ENCODE measurements around the gene DPEP1.
"Not testable (repeated sequence)": the region's sequence is repeated elsewhere in the genome, so short reads cannot be mapped to it uniquely, and the experiment has no call there.

Gene DPEP1

DNA sequence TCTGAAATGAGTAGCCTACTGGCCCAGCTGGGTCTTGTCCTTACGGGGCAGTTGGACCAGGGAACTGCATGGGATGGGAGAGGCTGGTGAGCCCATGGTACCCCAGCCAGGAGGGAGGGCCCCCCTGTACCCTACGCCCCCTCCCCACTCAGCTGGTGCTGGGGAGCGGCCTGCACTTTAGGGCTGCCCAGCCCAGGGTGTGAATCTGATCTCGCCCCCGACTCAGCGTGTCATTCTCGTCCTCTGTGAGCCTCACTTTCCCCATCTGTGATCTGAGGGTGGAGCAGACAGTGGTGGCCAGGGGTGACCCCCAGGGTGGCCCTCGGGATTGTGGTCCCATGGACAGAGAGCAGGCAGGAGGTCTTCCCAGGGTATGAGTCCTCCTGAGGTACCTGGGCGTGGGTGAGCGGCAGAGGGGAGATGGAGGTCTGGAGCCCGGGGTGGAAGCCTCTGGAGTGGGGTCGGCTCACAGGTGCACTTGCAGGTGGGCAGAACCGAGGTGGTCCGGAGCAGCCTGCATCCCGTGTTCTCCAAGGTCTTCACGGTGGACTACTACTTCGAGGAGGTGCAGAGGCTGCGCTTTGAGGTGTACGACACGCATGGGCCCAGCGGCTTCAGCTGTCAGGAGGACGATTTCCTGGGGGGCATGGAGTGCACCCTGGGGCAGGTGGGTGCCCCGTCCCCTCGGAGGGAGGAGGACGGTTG is 36.2 kb upstream of the DPEP1 start:
- DNase-seq, result no peak

DNA sequence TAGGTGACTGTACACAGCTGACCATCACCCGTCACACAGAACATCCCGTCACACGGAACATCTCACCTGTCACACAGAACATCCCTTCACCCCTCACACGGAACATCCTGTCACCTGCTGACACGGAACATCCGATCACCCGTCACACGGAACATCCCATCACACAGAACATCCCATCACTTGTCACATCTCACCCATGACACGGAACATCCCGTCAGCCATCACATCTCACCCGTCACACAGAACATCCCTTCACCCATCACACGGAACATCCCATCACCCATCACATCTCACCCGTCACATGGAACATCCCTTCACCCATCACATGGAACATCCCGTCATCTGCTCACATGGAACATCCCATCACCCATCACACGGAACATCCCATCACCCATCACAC is 34.1 kb upstream of the DPEP1 start:
- no peak for DNase-seq

DNA sequence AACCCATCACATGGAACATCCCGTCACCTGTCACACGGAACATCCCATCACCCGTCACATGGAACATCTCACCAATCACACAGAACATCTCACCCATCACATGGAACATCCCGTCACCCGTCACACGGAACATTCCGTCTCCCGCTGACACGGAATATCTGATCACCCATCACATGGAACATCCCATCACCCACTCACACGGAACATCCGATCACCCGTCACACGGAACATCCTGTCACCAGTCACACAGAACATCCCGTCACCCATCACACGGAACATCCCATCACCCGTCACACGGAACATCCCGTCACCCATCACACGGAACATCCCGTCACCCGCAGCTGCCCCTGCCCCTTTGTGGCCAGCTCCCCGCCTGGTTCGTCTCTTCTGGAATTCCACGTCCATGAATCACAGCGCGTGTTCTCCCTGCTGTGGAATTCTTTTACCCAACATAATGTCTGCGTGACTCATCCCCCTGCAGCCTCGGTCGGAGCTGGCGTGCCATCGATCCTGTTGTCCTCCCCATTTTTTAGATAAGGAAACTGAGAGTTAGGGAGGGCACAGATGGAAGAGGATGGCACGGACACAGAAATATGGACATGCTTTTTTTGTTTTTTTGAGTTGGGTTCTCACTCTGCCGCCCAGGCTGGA is 32.3 kb upstream of the DPEP1 start:
- DNase-seq, result no peak

DNA sequence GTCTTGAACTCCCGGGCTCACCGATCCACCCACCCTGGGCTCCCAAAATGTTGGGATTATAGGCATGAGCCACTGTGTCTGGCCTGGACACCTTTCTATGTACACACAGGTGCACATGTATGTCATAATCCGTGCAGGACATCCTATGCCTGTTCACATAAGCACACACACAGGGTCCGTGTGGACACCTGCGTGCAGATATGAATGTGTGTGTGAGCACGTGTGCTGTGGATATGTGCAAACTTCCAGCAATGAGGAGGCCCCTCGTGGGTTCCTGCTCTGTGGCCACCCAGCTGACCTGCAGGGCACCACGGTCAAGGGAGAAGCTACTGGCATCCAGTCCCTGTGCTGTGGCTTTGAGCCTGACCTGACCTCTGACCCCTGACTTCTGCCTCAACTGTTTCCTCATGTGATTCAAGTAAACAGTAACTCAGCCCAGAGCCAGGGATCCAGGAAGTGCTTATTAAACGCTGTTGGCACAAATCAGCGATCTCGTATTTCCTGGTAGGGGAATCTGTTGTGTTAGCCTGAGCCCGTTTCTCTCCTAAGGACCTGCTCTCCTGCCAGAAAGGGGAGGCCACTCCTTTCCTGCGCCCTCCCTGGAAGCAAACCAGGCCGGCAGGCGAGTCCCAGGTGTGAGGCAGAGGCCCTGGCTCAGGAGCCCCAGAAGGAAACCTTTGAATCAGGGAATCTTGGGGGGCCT is 31.4 kb upstream of the DPEP1 start:
- DNase-seq, result no peak

DNA sequence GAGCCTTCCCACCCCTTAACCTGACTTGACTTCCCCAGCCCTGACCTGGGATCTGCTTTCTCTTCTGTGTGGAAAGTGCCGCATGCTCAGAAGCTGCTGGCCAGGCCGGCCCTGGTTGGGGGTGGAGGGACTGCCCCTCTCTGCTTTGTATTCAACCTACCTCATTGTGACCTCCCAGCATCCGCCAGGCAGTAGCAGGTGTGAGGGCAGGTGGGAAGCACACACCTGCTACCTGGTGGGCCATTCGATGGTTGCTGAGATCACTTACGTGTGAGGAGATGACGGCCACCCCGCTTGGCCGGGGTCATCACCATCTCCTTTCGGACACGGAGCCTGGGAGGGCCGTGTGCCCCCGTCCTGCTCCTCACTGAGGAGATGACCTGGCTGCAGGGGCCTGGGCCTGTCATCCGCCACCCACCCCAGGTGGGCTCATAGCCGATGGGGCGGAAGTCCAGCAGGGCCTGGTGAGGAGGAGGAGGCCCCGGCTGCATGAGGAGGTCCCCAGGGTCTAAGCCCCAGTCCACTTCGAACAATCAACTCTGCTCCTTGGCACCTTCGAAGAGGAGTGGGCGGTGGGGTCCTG is 30.7 kb upstream of the DPEP1 start:
- DNase-seq, result no peak

DNA sequence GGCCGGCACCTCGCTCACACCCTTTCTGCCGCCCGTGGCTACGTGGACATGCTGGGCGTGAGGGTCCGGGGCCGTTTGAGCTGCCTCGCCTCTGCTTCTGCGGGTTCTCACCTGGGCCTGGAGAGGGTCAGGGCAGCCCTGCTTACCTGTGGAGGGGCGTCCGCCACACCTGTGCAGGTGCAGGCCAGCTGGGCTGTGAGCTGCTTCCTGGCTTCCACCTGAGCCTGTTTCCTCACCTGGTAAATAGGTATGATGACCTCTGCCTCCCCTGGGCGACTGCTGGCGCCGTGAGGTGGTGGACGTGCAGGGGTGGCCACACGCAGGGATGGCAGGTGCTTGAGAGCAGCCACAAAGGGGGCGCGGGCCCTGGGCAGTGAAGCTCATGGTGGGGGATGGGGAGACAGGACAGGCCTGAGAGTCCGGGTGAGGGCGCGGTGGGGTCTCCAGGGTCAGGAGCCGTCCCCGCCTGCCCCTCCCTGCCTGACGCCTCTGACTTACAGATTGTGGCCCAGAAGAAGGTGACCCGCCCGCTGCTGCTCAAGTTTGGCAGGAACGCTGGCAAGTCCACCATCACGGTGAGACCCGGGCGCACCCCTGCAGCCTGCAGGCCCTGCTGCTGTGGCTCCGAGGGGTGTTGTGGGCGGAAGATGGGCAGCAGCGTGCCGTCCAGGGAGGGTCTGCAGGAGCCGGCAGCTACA is 30.1 kb upstream of the DPEP1 start:
- DNase-seq, result no peak

DNA sequence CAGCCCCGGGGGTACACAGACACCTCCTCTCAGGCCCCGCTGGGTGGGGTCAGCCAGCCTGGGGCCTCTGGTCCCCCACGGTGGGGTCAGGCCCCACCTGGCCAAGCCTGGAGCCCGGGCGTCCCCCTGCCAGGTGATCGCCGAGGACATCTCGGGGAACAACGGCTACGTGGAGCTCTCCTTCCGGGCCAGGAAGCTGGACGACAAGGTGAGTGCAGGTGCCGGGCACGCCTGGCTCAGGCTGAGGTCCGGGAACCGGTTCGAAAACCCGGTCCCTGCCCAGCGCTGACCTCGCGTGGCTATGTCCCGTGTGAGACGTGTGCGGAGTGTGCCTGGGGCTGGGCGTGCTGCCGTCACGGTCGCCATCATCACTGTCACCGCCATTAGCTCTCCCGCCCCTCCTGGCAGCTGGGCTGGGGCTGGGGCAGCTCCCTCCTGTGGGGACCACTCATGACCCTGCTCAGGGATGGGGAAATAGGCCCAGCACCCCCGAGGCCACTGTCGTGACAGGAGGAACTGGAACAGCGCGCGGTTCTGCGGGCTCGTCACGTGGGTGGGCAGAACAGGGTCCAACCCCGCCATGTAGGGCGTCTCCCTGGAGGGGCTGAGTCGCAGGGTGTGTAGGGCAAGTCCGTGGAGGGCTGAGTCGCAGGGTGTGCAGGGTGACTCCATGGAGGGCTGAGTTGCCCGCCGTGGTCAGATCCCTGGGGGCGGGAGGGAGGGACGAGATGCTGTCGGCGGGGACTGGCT is 29.4 kb upstream of the DPEP1 start:
- no peak for DNase-seq

DNA sequence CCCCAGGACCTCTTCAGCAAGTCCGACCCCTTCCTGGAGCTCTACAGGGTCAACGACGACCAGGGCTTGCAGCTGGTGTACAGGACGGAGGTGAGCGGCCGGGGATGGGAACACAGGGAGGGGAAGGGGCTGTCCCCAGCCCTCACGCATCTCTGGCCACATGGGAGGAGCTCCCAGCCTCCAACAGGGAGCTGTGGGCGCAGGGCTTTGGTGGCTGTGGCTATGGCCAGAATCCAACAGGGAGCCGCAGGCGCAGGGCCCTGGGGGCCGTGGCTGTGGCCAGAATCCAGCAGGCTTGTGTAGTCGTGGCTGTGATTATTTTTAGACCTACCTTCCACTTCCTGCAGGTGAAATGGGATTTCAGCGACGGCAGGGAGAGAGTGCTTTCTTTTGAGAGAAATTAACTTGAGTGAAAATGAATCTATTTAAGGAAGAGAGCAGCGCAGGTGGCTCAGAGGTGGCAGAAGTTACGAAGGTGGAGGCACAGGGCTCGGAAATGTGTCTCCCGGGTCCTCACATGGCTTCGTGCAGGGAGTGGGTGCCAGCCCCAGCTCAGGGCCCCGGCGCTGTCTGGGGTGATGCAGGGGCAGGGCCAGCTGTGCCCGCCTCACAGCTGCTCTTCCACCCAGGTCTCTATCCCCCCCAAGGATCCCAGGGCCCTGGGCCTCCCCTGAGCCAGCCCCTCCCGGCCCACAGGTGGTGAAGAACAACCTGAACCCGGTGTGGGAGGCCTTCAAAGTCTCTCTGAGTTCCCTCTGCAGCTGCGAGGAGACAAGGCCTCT is 28.5 kb upstream of the DPEP1 start:
- DNase-seq, result no peak

DNA sequence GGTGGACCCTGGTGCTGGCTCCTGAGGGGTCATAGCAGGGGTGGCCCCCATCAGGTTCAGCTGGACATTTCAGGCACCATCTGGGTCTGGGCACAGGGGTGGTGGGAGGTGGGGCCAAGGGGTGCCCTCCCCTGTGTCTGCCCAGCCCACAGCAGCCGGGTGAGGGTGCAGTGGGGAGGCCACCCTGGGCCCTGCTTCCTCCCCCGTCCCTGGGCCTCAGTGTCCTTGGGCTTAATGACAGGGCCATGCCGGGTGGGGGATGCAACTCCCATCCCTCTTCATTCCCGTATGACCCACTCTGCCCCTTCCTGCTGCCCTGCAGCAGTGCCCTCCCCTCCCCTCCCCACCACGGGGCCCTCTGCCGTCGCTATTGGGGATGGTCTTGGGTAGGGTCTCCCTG is 27.2 kb upstream of the DPEP1 start:
- no peak for DNase-seq

DNA sequence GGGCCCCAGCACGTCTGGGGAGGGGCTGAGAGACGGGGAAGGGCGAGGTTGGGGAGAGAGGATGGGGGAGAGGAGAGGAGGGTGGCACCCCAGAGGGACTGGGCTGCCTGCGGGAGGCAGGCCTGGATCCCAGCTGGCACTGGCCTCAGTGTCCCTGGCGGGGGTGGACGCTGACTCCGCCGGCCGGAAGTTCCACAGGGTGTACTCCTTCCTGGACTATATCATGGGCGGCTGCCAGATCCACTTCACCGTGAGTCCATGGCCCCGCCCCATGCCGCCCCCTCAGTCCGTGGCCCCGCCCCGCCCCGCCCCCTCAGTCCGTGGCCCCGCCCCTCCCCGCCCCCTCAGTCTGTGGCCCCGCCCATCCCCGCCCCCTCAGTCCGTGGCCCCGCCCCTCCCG is 26.6 kb upstream of the DPEP1 start:
- peak in 1 of 56 donors; percentile 28 for DNase-seq

DNA sequence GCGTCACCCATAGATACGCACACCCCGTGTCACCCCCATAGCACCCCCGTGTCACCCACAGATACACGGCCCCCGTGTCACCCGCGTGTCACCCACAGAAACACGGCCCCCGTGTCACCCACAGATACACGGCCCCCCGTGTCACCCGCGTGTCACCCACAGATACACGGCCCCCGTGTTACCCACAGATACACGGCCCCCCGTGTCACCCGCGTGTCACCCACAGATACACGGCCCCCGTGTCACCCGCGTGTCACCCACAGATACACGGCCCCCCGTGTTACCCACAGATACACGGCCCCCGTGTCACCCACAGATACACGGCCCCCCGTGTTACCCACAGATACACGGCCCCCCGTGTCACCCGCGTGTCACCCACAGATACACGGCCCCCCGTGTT is 25.8 kb upstream of the DPEP1 start:
- not testable (repeated sequence) for DNase-seq

DNA sequence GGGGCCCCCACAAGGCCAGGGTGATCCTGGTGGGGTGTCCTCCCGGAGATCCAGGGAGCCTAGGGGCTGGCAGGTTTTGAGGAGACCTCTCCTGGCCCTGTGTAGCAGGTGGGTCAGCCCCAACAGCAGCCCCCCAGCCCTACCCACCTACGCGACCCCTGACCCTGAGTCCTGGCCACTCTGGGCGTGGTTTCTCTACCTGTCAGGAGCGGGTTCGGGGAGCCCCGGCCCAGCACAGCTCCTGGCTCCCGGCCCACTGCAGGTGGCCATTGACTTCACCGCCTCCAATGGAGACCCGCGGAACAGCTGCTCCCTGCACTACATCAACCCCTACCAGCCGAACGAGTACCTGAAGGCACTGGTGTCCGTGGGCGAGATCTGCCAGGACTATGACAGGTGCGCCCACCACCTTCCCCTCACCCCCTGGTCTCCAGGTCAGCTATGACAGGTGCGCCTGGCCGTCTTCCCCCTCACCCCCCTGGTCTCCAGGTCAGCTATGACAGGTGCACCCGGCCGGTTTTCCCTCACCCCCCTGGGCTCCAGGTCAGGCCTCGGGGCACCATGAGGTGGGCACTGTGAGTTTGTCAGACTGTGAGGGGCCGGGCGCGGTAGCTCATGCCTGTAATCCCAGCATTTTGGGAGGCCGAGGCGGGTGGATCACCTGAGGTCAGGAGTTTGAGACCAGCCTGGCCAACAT is 24.9 kb upstream of the DPEP1 start:
- DNase-seq, result no peak

DNA sequence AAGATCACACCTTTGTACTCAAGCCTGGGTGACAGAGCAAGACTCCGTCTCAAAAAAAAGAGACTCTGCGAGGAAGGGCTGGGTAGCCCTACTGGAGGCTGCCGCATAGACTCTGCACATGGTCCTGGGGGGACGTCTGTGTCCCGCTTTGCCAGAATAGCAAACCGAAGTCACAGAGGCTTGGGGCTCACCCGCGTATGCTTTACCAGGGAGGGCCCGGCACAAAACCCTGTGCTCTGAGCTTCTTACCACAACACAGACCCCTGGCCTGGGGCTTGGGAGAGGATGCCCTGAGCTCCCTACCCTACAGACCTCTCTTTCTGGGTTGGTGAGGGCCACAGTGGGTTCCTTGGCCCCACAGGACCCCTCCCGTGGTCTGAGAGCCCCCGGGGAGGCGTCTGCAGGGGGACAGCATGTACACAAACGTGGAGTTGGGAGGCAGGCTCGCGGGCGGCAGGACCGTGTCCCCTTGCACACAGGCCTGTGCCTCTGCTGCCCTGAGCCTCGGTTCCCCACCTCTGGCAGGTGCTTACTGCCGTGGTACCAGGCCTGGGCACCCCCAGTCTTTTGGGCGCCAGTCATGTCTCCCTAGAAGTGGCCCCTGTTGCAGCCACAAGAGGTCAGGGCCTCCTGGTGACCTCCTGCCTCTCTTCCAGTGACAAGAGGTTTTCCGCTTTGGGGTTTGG is 24.1 kb upstream of the DPEP1 start:
- no peak for DNase-seq

DNA sequence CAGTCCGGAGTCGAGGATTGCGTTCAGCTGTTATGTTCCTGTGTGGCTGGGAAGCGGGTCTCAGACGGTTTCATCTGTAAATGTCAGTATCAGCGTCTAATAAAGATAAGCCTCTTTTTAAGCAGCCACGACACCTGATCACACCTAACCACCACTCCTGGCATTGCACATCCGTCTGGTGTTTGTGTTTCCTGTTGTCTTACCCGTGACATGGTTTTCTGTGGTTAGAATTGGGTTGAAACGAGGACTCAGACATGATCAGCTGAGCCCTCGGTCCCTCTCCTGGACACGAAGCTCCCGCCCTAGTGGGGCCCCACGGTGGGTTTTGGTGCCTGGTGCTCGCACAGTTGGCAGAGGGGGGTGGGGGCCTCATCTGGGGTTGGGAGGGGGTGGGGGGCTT is 19.6 kb upstream of the DPEP1 start:
- no peak for DNase-seq

DNA sequence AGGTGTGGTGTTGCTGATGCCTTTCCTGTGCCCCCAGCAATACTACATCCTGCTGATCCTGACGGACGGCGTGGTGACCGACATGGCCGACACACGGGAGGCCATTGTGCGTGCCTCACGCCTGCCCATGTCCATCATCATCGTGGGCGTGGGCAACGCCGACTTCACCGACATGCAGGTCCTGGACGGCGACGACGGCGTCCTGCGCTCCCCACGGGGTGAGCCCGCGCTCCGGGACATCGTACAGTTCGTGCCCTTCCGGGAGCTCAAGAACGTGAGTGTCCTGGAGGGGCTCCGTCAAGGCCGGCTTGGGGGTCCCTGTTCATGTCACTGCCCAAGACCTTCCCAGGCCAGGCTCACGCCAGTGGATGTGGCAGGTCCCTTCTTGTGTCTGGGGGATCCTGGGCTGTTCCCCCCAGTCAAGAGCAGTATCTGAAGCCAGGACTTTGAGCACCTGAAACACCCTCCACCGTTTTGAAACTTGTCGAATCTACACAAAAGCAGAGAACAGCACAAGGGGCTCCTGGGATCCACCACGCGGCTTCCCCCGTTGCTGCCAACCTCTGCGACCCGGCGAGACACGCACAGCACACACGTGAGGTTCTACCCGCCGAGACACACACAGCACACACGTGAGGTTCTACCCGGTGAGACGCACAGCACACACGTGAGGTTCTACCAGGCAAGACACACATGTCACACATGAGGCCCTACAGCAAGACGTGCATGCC is 17.9 kb upstream of the DPEP1 start:
- DNase-seq, result no peak

DNA sequence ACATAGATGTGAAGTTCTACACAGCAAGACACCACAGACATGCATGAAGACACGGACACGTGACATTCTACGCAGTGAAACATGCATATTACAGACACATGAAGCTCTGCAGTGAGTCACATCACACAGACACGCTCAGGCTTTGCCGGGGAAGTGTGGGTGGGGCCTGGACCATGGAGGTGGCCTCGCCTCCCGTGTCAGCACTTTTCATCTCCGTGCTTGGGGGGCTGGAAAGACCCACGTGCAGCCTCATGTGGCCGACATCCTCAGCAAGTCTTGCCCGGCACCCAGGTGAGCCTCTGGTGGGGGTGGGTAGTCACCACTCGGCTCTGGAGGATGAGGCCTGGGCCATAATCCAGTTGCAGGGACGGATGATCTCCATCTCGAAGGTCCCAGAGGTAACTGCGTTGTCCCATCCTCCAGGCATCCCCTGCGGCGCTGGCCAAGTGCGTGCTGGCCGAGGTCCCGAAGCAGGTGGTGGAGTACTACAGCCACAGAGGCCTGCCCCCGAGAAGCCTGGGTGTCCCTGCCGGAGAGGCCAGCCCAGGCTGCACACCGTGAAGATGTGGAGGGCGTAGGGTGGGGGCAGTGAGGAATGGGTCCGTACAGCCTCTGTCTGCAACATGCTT is 17.3 kb upstream of the DPEP1 start:
- DNase-seq, result no peak

DNA sequence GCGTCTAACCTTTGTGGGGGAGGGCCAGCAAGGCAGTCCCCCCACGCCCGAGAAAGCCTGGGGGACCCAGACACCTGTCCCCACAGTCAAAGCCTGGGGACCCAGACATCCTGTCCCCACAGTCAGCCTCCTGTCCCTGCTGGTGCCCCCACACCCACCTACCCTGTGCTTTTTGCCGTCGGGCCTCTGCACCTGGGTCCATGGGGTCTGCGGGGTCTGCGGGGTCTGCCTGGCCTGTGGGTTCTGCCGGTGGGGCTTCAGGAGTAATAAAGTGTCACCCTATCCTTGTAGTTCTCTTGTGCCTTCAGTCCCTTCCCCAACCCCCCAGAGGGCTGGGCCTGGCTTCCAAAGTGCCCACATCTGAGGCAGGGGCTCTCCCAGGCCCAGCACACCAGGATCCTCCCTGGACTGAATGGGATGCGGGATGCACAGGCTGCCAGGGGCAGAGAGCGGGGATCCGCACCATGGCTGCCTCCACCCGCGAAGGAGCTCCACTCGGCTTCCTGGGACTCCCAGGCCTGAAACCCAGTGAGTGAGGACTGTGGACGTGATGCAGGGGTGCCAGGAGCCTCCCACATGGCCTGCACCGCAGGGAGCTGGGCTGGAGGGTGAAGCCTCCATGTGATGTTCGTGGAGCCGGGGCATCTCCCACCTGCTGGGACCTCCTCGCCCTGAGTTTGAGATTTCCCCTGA is 16.3 kb upstream of the DPEP1 start:
- no peak for DNase-seq
